ENCODE measurements around the gene CRYBB3. TPM values are rescaled to one million over a fixed set of nuclear protein-coding genes. Genes with fewer than 3 reads are reported as not detected.
"Not testable (repeated sequence)": the region's sequence is repeated elsewhere in the genome, so short reads cannot be mapped to it uniquely, and the experiment has no call there.

The CRYBB3 gene
- total and polyA plus RNA-seq, 10 donors: 0.16 to 0.80 TPM; not detected in 8

- Histone ChIP-seq H3K27me3 (replicated peaks in 1 of 7) (peaks cover 0 to 6% (median 0%) of the 10 kb centered on the region in 7 donors), H3K4me1 (no peaks in the 10 kb centered on the region), H3K27ac (no peak overlapping the region), H3K36me3 (peaks cover 0 to 16% (median 0%) of the 10 kb centered on the region in 6 donors), H3K4me3 (no peak overlapping the region), H3K9me3 (no peaks in the 10 kb centered on the region)
- WGBS, 5 donors: 64 to 78% (median 74%) methylated on average over 7 of the region's 7 CpGs
- intact Hi-C loops (cut with DNase I; ENCODE audit: low total_unique reads): loop anchor here (10.0 kb wide), 1 partner anchor 56 kb away; no protein-coding TSS in a partner anchor
- TF ChIP-seq POLR2A (IDR thresholded peaks at IDR 0.05) (no peak), CTCF (IDR thresholded peaks at IDR 0.05 in 8 of 11, conservative IDR thresholded peaks at IDR 0.05 in 3 of 11) (no peak), POLR2AphosphoS5 (IDR thresholded peaks at IDR 0.05) (no peak)
- DNase-seq: no peak
These were observed 1.3 kb downstream of the CRYBB3 start for GRCh38 chr22:25200967-25201366.

GRCh38 chr22:25201557-25202273 lies 2.1 kb downstream of the CRYBB3 start:
- Histone ChIP-seq H3K27ac (no peak overlapping the region), H3K36me3 (peaks cover 0 to 12% (median 0%) of the 10 kb centered on the region in 6 donors), H3K4me3 (no peak overlapping the region), H3K9me3 (no peaks in the 10 kb centered on the region), H3K4me1 (no peaks in the 10 kb centered on the region), H3K27me3 (replicated peaks in 1 of 7) (peaks cover 0 to 6% (median 0%) of the 10 kb centered on the region in 7 donors)
- TF ChIP-seq CTCF (IDR thresholded peaks at IDR 0.05 in 8 of 11, conservative IDR thresholded peaks at IDR 0.05 in 3 of 11): no peak
- TF ChIP-seq POLR2AphosphoS5 (IDR thresholded peaks at IDR 0.05): no peak
- no peak for TF ChIP-seq POLR2A (IDR thresholded peaks at IDR 0.05)
- WGBS, 5 donors: 50 to 59% (median 53%) methylated on average over 10 of the region's 10 CpGs
- DNase-seq: no peak
- intact Hi-C loops (cut with DNase I; ENCODE audit: low total_unique reads): loop anchor here (10.0 kb wide), 1 partner anchor 57 kb away; no protein-coding TSS in a partner anchor

- Histone ChIP-seq H3K36me3 (peaks cover 0 to 5% (median 0%) of the 10 kb centered on the region in 6 donors), H3K9me3 (no peaks in the 10 kb centered on the region), H3K27me3 (replicated peaks in 1 of 7) (peaks cover 0 to 6% (median 0%) of the 10 kb centered on the region in 7 donors), H3K4me1 (no peaks in the 10 kb centered on the region), H3K27ac (no peak overlapping the region), H3K4me3 (no peak overlapping the region)
- DNase-seq: no peak
- 54 to 58% (median 55%) methylated on average over 15 of the region's 15 CpGs for WGBS, 5 donors
- TF ChIP-seq POLR2AphosphoS5 (IDR thresholded peaks at IDR 0.05): no peak
- no peak for TF ChIP-seq POLR2A (IDR thresholded peaks at IDR 0.05)
- TF ChIP-seq CTCF (IDR thresholded peaks at IDR 0.05 in 8 of 11, conservative IDR thresholded peaks at IDR 0.05 in 3 of 11): peak; percentile 50 to 86 (median 80)
- intact Hi-C loops (cut with DNase I; ENCODE audit: low total_unique reads): loop anchor here (10.0 kb wide), 1 partner anchor 58 kb away; no protein-coding TSS in a partner anchor
These were observed 2.7 kb downstream of the CRYBB3 start for GRCh38 chr22:25202290-25202921.

GRCh38 chr22:25203082-25203481 lies 3.4 kb downstream of the CRYBB3 start:
- DNase-seq: no peak
- 83 to 95% (median 86%) methylated on average over 4 of the region's 4 CpGs for WGBS, 5 donors
- H3K27ac ChIP-seq: no peak overlapping the region
- H3K4me3 ChIP-seq: no peak overlapping the region
- no peaks in the 10 kb centered on the region for H3K4me1 ChIP-seq
- intact Hi-C loops (cut with DNase I; ENCODE audit: low total_unique reads): loop anchor here (10.0 kb wide), 1 partner anchor 58 kb away; no protein-coding TSS in a partner anchor
- H3K27me3 ChIP-seq (replicated peaks in 1 of 7): peaks cover 0 to 6% (median 0%) of the 10 kb centered on the region in 7 donors
- TF ChIP-seq POLR2AphosphoS5 (IDR thresholded peaks at IDR 0.05) (no peak), POLR2A (IDR thresholded peaks at IDR 0.05) (no peak), CTCF (IDR thresholded peaks at IDR 0.05 in 8 of 11, conservative IDR thresholded peaks at IDR 0.05 in 3 of 11) (no peak)
- H3K9me3 ChIP-seq: no peaks in the 10 kb centered on the region
- no peaks in the 10 kb centered on the region for H3K36me3 ChIP-seq

- not testable (repeated sequence) for H3K27me3 ChIP-seq (replicated peaks in 1 of 7); DNase-seq; H3K4me3 ChIP-seq; H3K9me3 ChIP-seq; H3K36me3 ChIP-seq; H3K4me1 ChIP-seq; H3K27ac ChIP-seq
- 79 to 89% (median 88%) methylated on average over 7 of the region's 7 CpGs for WGBS, 5 donors
- intact Hi-C loops (cut with DNase I; ENCODE audit: low total_unique reads): loop anchor here (10.0 kb wide), 1 partner anchor 60 kb away; no protein-coding TSS in a partner anchor
These were observed 4.9 kb downstream of the CRYBB3 start for GRCh38 chr22:25204547-25204946.

All from spleen (tissue), 11 donors.